ENCODE results near the gene RABGAP1L. TPM values are rescaled to one million over a fixed set of nuclear protein-coding genes. Genes with fewer than 3 reads are reported as not detected.

Gene RABGAP1L
- total and polyA plus RNA-seq, 2 experiments from 2014 or later: 9.2 to 21.4 TPM

DNA sequence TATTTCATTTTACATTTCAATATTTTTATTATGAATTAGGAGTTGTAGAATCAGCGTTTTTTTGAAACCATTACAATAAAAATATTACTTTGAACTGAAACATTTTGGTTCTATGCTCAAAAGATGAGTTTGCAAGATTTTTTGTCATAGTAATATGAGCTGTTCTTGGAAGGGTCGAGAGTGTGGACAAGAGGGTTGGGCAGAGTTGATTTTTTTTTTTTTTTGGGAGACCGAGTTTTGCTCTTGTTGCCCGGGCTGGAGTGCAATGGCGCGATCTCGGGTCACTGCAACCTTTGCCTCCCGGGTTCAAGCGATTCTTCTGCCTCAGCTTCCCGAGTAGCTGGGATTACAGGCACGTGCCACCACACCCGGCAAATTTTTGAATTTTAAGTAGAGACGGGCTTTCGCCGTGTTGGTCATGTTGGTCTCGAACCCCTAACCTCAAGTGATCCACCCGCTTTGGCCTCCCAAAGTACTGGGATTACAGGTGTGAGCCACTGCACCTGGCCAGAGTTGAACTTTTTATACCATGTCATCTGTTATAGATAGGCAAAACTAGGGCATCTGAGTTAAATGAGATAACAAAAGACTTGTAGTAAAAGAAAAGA is 843.7 kb downstream of the RABGAP1L start:
- Histone ChIP-seq H3K4me1 (ENCODE audit: low read depth) (peaks cover 6% of the 10 kb centered on the region), H3K9me3 (ENCODE audit: low read depth) (no peaks in the 10 kb centered on the region), H3K27ac (no peak overlapping the region), H3K36me3 (peaks cover 20% of the 10 kb centered on the region), H3K4me3 (no peak overlapping the region), H3K27me3 (no peaks in the 10 kb centered on the region)
- no peak for DNase-seq (ENCODE audit: low read depth in 1 of 2, low spot score in 1 of 2)
- TF ChIP-seq, protein P1, sequence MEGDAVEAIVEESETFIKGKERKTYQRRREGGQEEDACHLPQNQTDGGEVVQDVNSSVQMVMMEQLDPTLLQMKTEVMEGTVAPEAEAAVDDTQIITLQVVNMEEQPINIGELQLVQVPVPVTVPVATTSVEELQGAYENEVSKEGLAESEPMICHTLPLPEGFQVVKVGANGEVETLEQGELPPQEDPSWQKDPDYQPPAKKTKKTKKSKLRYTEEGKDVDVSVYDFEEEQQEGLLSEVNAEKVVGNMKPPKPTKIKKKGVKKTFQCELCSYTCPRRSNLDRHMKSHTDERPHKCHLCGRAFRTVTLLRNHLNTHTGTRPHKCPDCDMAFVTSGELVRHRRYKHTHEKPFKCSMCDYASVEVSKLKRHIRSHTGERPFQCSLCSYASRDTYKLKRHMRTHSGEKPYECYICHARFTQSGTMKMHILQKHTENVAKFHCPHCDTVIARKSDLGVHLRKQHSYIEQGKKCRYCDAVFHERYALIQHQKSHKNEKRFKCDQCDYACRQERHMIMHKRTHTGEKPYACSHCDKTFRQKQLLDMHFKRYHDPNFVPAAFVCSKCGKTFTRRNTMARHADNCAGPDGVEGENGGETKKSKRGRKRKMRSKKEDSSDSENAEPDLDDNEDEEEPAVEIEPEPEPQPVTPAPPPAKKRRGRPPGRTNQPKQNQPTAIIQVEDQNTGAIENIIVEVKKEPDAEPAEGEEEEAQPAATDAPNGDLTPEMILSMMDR (IDR thresholded peaks at IDR 0.05; ENCODE audit: low read depth, low read length): no peak

- H3K4me3 ChIP-seq: no peak overlapping the region
- peaks cover 5% of the 10 kb centered on the region for H3K4me1 ChIP-seq (ENCODE audit: low read depth)
- peaks cover 25% of the 10 kb centered on the region for H3K36me3 ChIP-seq
- TF ChIP-seq, protein P1 (IDR thresholded peaks at IDR 0.05; ENCODE audit: low read depth, low read length): no peak
- no peaks in the 10 kb centered on the region for H3K9me3 ChIP-seq (ENCODE audit: low read depth)
- no peak for DNase-seq (ENCODE audit: low read depth in 1 of 2, low spot score in 1 of 2)
- H3K27ac ChIP-seq: no peak overlapping the region
- H3K27me3 ChIP-seq: no peaks in the 10 kb centered on the region
These were observed 844.2 kb downstream of the RABGAP1L start for GRCh38 chr1:175003521-175003920.

GRCh38 chr1:175005085-175005783 is 845.9 kb downstream of the RABGAP1L start:
- DNase-seq (ENCODE audit: low read depth in 1 of 2, low spot score in 1 of 2): no peak
- Histone ChIP-seq H3K4me1 (ENCODE audit: low read depth) (no peaks in the 10 kb centered on the region), H3K36me3 (peaks cover 38% of the 10 kb centered on the region)

GRCh38 chr1:175009532-175009931 is 850.2 kb downstream of the RABGAP1L start:
- no peaks in the 10 kb centered on the region for H3K4me1 ChIP-seq (ENCODE audit: low read depth)
- no peaks in the 10 kb centered on the region for H3K9me3 ChIP-seq (ENCODE audit: low read depth)
- H3K27me3 ChIP-seq: no peaks in the 10 kb centered on the region
- TF ChIP-seq, protein P1 (IDR thresholded peaks at IDR 0.05; ENCODE audit: low read depth, low read length): no peak
- no peak for DNase-seq (ENCODE audit: low read depth in 1 of 2, low spot score in 1 of 2)
- no peak overlapping the region for H3K27ac ChIP-seq
- no peak overlapping the region for H3K4me3 ChIP-seq
- H3K36me3 ChIP-seq: peaks cover 78% of the 10 kb centered on the region

More at GRCh38 chr1:175005085-175005783, 845.9 kb downstream of the RABGAP1L start:
- H3K4me3 ChIP-seq: no peak overlapping the region
- TF ChIP-seq, protein P1 (IDR thresholded peaks at IDR 0.05; ENCODE audit: low read depth, low read length): no peak
- H3K9me3 ChIP-seq (ENCODE audit: low read depth): no peaks in the 10 kb centered on the region
- H3K27me3 ChIP-seq: no peaks in the 10 kb centered on the region
- H3K27ac ChIP-seq: peak overlapping the region; percentile 8

GRCh38 chr1:175013445-175013844 is 854.1 kb downstream of the RABGAP1L start:
- no peak overlapping the region for H3K27ac ChIP-seq
- no peaks in the 10 kb centered on the region for H3K4me1 ChIP-seq (ENCODE audit: low read depth)
- no peak overlapping the region for H3K4me3 ChIP-seq
- no peak for DNase-seq (ENCODE audit: low read depth in 1 of 2, low spot score in 1 of 2)
- TF ChIP-seq, protein P1 (IDR thresholded peaks at IDR 0.05; ENCODE audit: low read depth, low read length): no peak
- H3K36me3 ChIP-seq: peaks cover 86% of the 10 kb centered on the region
- H3K27me3 ChIP-seq: no peaks in the 10 kb centered on the region
- H3K9me3 ChIP-seq (ENCODE audit: low read depth): no peaks in the 10 kb centered on the region

Data from cardiac muscle cell (in vitro differentiated cells and primary cell).